Measurements from ENCODE around the gene TMEM175.

DNA sequence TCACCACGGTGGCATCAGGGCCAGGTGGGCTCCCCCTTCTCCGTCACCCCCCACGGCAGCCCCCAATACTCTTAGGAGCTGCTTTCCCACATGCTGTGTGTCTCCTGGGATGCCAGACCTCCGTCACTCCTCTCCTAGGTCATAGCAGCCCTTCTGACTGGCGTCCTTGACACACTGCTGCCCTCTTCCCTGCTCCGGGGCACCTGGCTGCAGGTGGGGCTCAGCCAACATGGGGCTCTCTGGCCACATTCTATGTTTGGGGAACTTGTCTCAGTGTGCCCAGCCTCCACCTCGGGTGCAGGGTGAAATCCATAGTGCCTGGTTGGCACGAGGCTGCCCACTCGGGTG, 13.8 kb downstream of the TMEM175 start:
- TF ChIP-seq CTCF (conservative IDR thresholded peaks at IDR 0.05; ENCODE audit: low read depth, low read length) = no peak
- TF ChIP-seq EZH2 (IDR thresholded peaks at IDR 0.05; ENCODE audit: borderline replicate concordance, low read depth, low read length, poor library complexity, severe bottlenecking) = no peak
